Superior temporal gyrus (tissue), 1 donor: ENCODE measurements around the gene FBXL7.

Experiments used
- DNase-seq: peaks from one replicate; pipeline ENCODE4 v3.0.0-alpha.2; 2016; ENCODE audit errors: extremely low spot score

The FBXL7 gene

GRCh38 chr5:15717001-15717400 is 217.0 kb downstream of the FBXL7 start:
- no peak for DNase-seq

- DNase-seq = no peak
These were observed 218.6 kb downstream of the FBXL7 start for GRCh38 chr5:15718421-15719179.

GRCh38 chr5:15719784-15720183 is 219.8 kb downstream of the FBXL7 start:
- peak; percentile 35 for DNase-seq

GRCh38 chr5:15720515-15720914 is 220.5 kb downstream of the FBXL7 start:
- no peak for DNase-seq

GRCh38 chr5:15722305-15722704 is 222.3 kb downstream of the FBXL7 start:
- no peak for DNase-seq

- DNase-seq = no peak
These were observed 227.4 kb downstream of the FBXL7 start for GRCh38 chr5:15727375-15727774.

GRCh38 chr5:15728811-15729210 is 228.8 kb downstream of the FBXL7 start:
- DNase-seq = no peak

GRCh38 chr5:15731699-15732098 is 231.7 kb downstream of the FBXL7 start:
- DNase-seq = no peak

- no peak for DNase-seq
These were observed 234.1 kb downstream of the FBXL7 start for GRCh38 chr5:15734058-15734457.

- no peak for DNase-seq
These were observed 237.2 kb downstream of the FBXL7 start for GRCh38 chr5:15737036-15737821.

- DNase-seq = no peak
These were observed 238.1 kb downstream of the FBXL7 start for GRCh38 chr5:15737871-15738664.

GRCh38 chr5:15740383-15740782 is 240.4 kb downstream of the FBXL7 start:
- DNase-seq = no peak

GRCh38 chr5:15741591-15741990 is 241.6 kb downstream of the FBXL7 start:
- no peak for DNase-seq

- no peak for DNase-seq
These were observed 246.9 kb downstream of the FBXL7 start for GRCh38 chr5:15746833-15747232.

GRCh38 chr5:15748266-15748665 is 248.3 kb downstream of the FBXL7 start:
- no peak for DNase-seq

- peak; percentile 47 for DNase-seq
These were observed 252.8 kb downstream of the FBXL7 start for GRCh38 chr5:15752663-15753285.

- no peak for DNase-seq
These were observed 253.8 kb downstream of the FBXL7 start for GRCh38 chr5:15753752-15754151.

GRCh38 chr5:15757103-15757502 is 257.1 kb downstream of the FBXL7 start:
- no peak for DNase-seq

- DNase-seq = no peak
These were observed 257.6 kb downstream of the FBXL7 start for GRCh38 chr5:15757619-15758018.

- no peak for DNase-seq
These were observed 262.7 kb downstream of the FBXL7 start for GRCh38 chr5:15762668-15763067.

GRCh38 chr5:15763754-15764153 is 263.8 kb downstream of the FBXL7 start:
- no peak for DNase-seq

GRCh38 chr5:15768936-15769335 is 269.0 kb downstream of the FBXL7 start:
- DNase-seq = no peak
